Stomach (tissue), 4 donors: Measurements from ENCODE around the gene HHLA2.

Experiments used
- POLR2AphosphoS5 ChIP-seq, 3 donors: sonication (generic); formaldehyde crosslinking; IDR thresholded peaks; one replicate each; pipeline ENCODE4 v1.6.1; 2016; ENCODE audit warnings: antibody characterized with exemption in 3 of 3
- TF ChIP-seq, protein P1 (sequence below), 7 experiments: fragments of 450-650 bp in 4 of 7; fragments of 200-600 bp in 3 of 7; sonication (generic) in 3 of 7; IDR thresholded peaks; one replicate each; pipeline ENCODE4 v1.5.1; 2016 to 2019; ENCODE audit warnings: antibody characterized with exemption in 7 of 7, control low read depth in 2 of 7, mild to moderate bottlenecking in 1 of 7

DNA sequence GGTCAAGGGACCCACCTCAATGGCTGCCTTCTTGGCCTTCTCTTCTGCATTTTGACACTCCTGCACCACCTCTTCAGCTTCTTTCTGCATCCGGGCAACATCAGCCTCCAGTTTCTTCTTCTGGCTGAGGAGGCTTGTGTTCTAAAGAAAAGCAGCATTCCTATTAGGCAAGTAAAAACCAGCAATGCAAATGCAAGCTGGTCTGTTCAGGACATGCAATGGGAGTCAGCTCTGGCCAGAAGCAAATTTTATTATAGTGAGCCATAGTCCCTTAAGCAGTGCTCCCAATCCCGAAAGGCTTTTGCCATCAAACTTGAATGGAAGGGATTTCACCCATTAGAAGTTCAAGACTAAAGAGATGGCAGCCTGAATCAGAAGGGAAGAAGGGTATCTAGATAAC is 97.7 kb downstream of the HHLA2 start:
- TF ChIP-seq, protein P1, sequence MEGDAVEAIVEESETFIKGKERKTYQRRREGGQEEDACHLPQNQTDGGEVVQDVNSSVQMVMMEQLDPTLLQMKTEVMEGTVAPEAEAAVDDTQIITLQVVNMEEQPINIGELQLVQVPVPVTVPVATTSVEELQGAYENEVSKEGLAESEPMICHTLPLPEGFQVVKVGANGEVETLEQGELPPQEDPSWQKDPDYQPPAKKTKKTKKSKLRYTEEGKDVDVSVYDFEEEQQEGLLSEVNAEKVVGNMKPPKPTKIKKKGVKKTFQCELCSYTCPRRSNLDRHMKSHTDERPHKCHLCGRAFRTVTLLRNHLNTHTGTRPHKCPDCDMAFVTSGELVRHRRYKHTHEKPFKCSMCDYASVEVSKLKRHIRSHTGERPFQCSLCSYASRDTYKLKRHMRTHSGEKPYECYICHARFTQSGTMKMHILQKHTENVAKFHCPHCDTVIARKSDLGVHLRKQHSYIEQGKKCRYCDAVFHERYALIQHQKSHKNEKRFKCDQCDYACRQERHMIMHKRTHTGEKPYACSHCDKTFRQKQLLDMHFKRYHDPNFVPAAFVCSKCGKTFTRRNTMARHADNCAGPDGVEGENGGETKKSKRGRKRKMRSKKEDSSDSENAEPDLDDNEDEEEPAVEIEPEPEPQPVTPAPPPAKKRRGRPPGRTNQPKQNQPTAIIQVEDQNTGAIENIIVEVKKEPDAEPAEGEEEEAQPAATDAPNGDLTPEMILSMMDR (IDR thresholded peaks at IDR 0.05) = no peak
- no peak for TF ChIP-seq POLR2AphosphoS5 (IDR thresholded peaks at IDR 0.05)
